Lower leg skin (tissue), 3 donors: ENCODE data around the gene MVB12B.

Experiments
- POLR2A ChIP-seq, 2 donors: fragments of 450-650 bp; IDR thresholded peaks; one replicate each; pipeline ENCODE4 v1.6.1; 2016 to 2017; ENCODE audit warnings: antibody characterized with exemption in 2 of 2, mild to moderate bottlenecking in 1 of 2, moderate library complexity in 1 of 2
- TF ChIP-seq, protein P1 (sequence below), 3 donors: fragments of 450-650 bp; IDR thresholded peaks; one replicate each; pipeline ENCODE4 v1.5.1; 2016; ENCODE audit warnings: antibody characterized with exemption in 3 of 3, mild to moderate bottlenecking in 3 of 3, moderate library complexity in 2 of 3

DNA sequence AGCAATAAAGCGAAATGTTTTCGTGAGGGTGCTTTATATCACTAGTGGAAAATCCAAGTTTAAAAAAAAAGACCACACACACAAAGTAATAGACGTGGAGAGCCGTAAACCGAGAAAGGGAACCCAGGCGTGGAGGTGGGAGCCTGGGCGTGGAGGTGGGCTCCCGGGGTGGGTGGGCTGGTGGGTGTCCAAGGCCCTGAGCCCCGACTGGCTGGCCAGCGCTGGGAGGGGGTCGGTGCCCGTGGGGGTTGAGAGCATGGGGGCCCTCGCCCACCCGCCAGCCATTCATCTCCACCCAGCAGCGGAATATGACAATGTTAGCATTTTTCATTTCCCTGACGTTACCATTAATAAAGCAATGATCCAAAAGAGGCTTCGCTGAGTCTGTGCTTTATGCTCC, 135.0 kb downstream of the MVB12B start:
- TF ChIP-seq, protein P1, sequence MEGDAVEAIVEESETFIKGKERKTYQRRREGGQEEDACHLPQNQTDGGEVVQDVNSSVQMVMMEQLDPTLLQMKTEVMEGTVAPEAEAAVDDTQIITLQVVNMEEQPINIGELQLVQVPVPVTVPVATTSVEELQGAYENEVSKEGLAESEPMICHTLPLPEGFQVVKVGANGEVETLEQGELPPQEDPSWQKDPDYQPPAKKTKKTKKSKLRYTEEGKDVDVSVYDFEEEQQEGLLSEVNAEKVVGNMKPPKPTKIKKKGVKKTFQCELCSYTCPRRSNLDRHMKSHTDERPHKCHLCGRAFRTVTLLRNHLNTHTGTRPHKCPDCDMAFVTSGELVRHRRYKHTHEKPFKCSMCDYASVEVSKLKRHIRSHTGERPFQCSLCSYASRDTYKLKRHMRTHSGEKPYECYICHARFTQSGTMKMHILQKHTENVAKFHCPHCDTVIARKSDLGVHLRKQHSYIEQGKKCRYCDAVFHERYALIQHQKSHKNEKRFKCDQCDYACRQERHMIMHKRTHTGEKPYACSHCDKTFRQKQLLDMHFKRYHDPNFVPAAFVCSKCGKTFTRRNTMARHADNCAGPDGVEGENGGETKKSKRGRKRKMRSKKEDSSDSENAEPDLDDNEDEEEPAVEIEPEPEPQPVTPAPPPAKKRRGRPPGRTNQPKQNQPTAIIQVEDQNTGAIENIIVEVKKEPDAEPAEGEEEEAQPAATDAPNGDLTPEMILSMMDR (IDR thresholded peaks at IDR 0.05) = no peak
- TF ChIP-seq POLR2A (IDR thresholded peaks at IDR 0.05) = no peak
